ENCODE measurements around the gene TBK1. TPM values are rescaled to one million over a fixed set of nuclear protein-coding genes. Genes with fewer than 3 reads are reported as not detected.

The TBK1 gene
- total and polyA plus RNA-seq, 2 of the 13 experiments (the other 11 are each of a cell fraction or from before 2014, with no cell fraction given), result 10.3 to 25.2 TPM

DNA sequence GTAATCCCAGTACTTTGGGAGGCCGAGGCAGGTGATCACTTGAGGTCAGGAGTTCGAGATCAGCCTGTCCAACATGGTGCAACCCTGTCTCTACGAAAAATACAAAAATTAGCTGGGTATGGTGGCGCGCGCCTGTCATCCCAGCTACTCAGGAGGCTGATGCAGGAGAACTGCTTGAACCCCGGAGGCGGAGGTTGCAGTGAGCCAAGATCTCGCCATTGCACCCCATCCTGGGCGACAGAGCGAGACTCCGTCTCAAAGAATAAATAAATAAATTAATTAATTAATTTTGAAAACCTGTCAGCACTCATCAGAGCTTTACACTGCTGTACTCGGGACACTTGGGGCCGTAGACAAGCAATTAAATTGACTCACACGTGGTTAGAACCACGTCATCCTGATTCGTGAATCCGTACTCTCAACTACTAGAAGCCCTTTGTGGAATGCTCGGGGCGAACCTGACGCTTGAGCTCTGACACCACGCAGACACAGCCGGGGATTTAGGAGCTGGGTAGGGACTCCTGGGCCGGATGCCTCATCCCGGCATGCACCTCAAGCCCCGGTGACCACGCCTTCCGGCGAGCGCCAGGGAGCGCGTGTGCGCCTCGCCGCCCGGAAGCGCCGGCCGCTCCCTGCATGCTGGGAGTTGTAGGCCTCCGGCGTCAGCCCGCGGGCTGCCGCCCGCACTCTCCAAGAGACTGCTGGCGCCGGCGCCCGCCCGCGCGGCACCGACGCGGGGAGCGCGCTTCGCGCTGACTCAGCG is 48.0 kb upstream of the TBK1 start, which contains the start of gene XPOT (continued):
- TF ChIP-seq, protein P1, sequence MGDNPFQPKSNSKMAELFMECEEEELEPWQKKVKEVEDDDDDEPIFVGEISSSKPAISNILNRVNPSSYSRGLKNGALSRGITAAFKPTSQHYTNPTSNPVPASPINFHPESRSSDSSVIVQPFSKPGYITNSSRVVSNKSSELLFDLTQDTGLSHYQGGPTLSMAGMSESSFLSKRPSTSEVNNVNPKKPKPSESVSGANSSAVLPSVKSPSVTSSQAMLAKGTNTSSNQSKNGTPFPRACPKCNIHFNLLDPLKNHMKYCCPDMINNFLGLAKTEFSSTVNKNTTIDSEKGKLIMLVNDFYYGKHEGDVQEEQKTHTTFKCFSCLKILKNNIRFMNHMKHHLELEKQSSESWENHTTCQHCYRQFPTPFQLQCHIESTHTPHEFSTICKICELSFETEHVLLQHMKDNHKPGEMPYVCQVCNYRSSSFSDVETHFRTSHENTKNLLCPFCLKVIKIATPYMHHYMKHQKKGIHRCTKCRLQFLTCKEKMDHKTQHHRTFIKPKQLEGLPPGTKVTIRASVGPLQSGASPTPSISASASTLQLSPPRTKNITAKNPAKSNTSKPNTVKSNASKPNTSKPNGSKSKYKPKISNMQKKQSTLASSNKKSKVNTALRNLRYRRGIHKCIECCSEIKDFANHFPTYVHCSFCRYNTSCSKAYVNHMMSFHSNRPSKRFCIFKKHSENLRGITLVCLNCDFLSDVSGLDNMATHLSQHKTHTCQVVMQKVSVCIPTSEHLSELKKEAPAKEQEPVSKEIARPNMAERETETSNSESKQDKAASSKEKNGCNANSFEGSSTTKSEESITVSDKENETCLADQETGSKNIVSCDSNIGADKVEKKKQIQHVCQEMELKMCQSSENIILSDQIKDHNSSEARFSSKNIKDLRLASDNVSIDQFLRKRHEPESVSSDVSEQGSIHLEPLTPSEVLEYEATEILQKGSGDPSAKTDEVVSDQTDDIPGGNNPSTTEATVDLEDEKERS (CRISPR knock-in tag; IDR thresholded peaks at IDR 0.05), result no peak
- TF ChIP-seq ESRRA (CRISPR knock-in tag; IDR thresholded peaks at IDR 0.05; ENCODE audit: low read depth), result no peak
- TF ChIP-seq, protein P2, sequence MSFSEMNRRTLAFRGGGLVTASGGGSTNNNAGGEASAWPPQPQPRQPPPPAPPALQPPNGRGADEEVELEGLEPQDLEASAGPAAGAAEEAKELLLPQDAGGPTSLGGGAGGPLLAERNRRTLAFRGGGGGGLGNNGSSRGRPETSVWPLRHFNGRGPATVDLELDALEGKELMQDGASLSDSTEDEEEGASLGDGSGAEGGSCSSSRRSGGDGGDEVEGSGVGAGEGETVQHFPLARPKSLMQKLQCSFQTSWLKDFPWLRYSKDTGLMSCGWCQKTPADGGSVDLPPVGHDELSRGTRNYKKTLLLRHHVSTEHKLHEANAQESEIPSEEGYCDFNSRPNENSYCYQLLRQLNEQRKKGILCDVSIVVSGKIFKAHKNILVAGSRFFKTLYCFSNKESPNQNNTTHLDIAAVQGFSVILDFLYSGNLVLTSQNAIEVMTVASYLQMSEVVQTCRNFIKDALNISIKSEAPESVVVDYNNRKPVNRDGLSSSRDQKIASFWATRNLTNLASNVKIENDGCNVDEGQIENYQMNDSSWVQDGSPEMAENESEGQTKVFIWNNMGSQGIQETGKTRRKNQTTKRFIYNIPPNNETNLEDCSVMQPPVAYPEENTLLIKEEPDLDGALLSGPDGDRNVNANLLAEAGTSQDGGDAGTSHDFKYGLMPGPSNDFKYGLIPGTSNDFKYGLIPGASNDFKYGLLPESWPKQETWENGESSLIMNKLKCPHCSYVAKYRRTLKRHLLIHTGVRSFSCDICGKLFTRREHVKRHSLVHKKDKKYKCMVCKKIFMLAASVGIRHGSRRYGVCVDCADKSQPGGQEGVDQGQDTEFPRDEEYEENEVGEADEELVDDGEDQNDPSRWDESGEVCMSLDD (CRISPR knock-in tag; IDR thresholded peaks at IDR 0.05; ENCODE audit: borderline replicate concordance), result no peak
- TF ChIP-seq ATF6 (CRISPR knock-in tag; conservative IDR thresholded peaks at IDR 0.05), result no peak
- 0 out of 2 replicates have a peak, but pooled peaks have one; percentile 1 for TF ChIP-seq NRL (CRISPR knock-in tag; IDR thresholded peaks at IDR 0.05; ENCODE audit: borderline replicate concordance)
- TF ChIP-seq DBP (CRISPR knock-in tag; IDR thresholded peaks at IDR 0.05; ENCODE audit: not compliant biosample characterization), result no peak
- no peak; the same call in 1 of the 2 replicates for TF ChIP-seq FOXK1 (CRISPR knock-in tag; IDR thresholded peaks at IDR 0.05; ENCODE audit: borderline replicate concordance, low read depth)
- no peak; the same call in 1 of the 2 replicates for TF ChIP-seq ZKSCAN8 (CRISPR knock-in tag; IDR thresholded peaks at IDR 0.05; ENCODE audit: borderline replicate concordance)
- TF ChIP-seq LCORL (IDR thresholded peaks at IDR 0.05), result no peak
- TF ChIP-seq LCORL (CRISPR knock-in tag; IDR thresholded peaks at IDR 0.05), result no peak
- peak; percentile 74; the same call in 1 of the 2 replicates for TF ChIP-seq HOXA3 (CRISPR knock-in tag; IDR thresholded peaks at IDR 0.05)
- no peak for TF ChIP-seq PAWR (CRISPR knock-in tag; IDR thresholded peaks at IDR 0.05; ENCODE audit: borderline replicate concordance)
- TF ChIP-seq, protein P3, sequence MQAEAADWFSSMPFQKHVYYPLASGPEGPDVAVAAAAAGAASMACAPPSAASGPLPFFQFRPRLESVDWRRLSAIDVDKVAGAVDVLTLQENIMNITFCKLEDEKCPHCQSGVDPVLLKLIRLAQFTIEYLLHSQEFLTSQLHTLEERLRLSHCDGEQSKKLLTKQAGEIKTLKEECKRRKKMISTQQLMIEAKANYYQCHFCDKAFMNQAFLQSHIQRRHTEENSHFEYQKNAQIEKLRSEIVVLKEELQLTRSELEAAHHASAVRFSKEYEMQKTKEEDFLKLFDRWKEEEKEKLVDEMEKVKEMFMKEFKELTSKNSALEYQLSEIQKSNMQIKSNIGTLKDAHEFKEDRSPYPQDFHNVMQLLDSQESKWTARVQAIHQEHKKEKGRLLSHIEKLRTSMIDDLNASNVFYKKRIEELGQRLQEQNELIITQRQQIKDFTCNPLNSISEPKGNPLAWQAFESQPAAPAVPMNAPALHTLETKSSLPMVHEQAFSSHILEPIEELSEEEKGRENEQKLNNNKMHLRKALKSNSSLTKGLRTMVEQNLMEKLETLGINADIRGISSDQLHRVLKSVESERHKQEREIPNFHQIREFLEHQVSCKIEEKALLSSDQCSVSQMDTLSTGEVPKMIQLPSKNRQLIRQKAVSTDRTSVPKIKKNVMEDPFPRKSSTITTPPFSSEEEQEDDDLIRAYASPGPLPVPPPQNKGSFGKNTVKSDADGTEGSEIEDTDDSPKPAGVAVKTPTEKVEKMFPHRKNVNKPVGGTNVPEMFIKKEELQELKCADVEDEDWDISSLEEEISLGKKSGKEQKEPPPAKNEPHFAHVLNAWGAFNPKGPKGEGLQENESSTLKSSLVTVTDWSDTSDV (CRISPR knock-in tag; IDR thresholded peaks at IDR 0.05), result no peak
- TF ChIP-seq ZNF530 (CRISPR knock-in tag; IDR thresholded peaks at IDR 0.05; ENCODE audit: low read depth), result no peak
- no peak for TF ChIP-seq HIVEP1 (CRISPR knock-in tag; IDR thresholded peaks at IDR 0.05)
- TF ChIP-seq ZNF17 (CRISPR knock-in tag; IDR thresholded peaks at IDR 0.05), result no peak
- no peak for TF ChIP-seq ZNF234 (CRISPR knock-in tag; conservative IDR thresholded peaks at IDR 0.05)
